Neural crest cell (in vitro differentiated cells): ENCODE data around the gene LRRC26. TPM values are rescaled to one million over a fixed set of nuclear protein-coding genes. Genes with fewer than 3 reads are reported as not detected.
A peak's percentile ranks its signal among the peaks of the same experiment; 100 is the strongest.

ENCODE experiments used
- DNase-seq: peaks from one replicate; pipeline ENCODE4 v3.0.0; 2021; ENCODE audit warnings: low read depth, mixed read lengths, low spot score
- H3K27ac Mint-ChIP-seq: one replicate; pipeline ENCODE4 v1.8.0; 2021; ENCODE audit warnings: mild to moderate bottlenecking, mixed read lengths; ENCODE audit not compliant: unreplicated experiment
- H3K27me3 Mint-ChIP-seq: 2 replicates; pipeline ENCODE4 v1.8.0; 2021; ENCODE audit warnings: low read depth, mild to moderate bottlenecking, mixed read lengths
- H3K36me3 Mint-ChIP-seq: 2 replicates; pipeline ENCODE4 v1.8.0; 2021; ENCODE audit warnings: low read depth, mild to moderate bottlenecking, mixed read lengths
- H3K4me1 Mint-ChIP-seq: 2 replicates; pipeline ENCODE4 v1.8.0; 2021; ENCODE audit warnings: mixed read lengths
- H3K4me3 Mint-ChIP-seq: one replicate; pipeline ENCODE4 v1.8.0; 2021; ENCODE audit warnings: mild to moderate bottlenecking, mixed read lengths
- H3K9me3 Mint-ChIP-seq: 2 replicates; pipeline ENCODE4 v1.8.0; 2021; ENCODE audit warnings: mixed read lengths
- CTCF ChIP-seq: fragments of 200-600 bp; sonication (generic); conservative IDR thresholded peaks from 2 replicates; pipeline ENCODE4 v1.5.0; 2021; ENCODE audit warnings: antibody characterized with exemption, mild to moderate bottlenecking
- total RNA-seq: library from RNA; stranded (reverse); gene quantifications from 2 replicates; pipeline ENCODE4 v1.2.1, GENCODE V29; 2021

The LRRC26 gene
- total RNA-seq, 1 donor from 2014 or later: 0.37 TPM

- H3K36me3 Mint-ChIP-seq: no peaks in the 10 kb centered on the region
- peaks cover 21% of the 10 kb centered on the region for H3K4me1 Mint-ChIP-seq
- H3K4me3 Mint-ChIP-seq: peak within 1 kb of the TSS; percentile 91
- no peak for TF ChIP-seq CTCF
- H3K27ac Mint-ChIP-seq: peak within 1 kb of the TSS; percentile 81
- no peaks in the 10 kb centered on the region for H3K9me3 Mint-ChIP-seq
- DNase-seq: peak; percentile 98
- no peaks in the 10 kb centered on the region for H3K27me3 Mint-ChIP-seq
Observed at GRCh38 chr9:137200311-137201204, 30.7 kb upstream of the LRRC26 start, which contains the start of gene TPRN. TSS of gene TPRN (minus strand) at chr9:137200741. CDS start at chr9:137200711, 30 bp downstream.

- DNase-seq: no peak
- H3K4me1 Mint-ChIP-seq: peaks cover 18% of the 10 kb centered on the region
- H3K27me3 Mint-ChIP-seq: no peaks in the 10 kb centered on the region
- H3K36me3 Mint-ChIP-seq: no peaks in the 10 kb centered on the region
- TF ChIP-seq CTCF: no peak
- H3K27ac Mint-ChIP-seq: no peak overlapping the region
- no peaks in the 10 kb centered on the region for H3K9me3 Mint-ChIP-seq
- H3K4me3 Mint-ChIP-seq: peak overlapping the region; percentile 91
Observed at GRCh38 chr9:137199411-137200121, 29.7 kb upstream of the LRRC26 start.

- H3K4me1 Mint-ChIP-seq: peaks cover 12% of the 10 kb centered on the region
- no peak for DNase-seq
- TF ChIP-seq CTCF: no peak
- no peak overlapping the region for H3K27ac Mint-ChIP-seq
- H3K4me3 Mint-ChIP-seq: peak overlapping the region; percentile 91
- H3K9me3 Mint-ChIP-seq: no peaks in the 10 kb centered on the region
- H3K36me3 Mint-ChIP-seq: no peaks in the 10 kb centered on the region
- no peaks in the 10 kb centered on the region for H3K27me3 Mint-ChIP-seq
Observed at GRCh38 chr9:137198902-137199283, 29.0 kb upstream of the LRRC26 start.

- H3K4me1 Mint-ChIP-seq: peaks cover 12% of the 10 kb centered on the region
- H3K27me3 Mint-ChIP-seq: no peaks in the 10 kb centered on the region
- peak overlapping the region; percentile 72 for H3K4me3 Mint-ChIP-seq
- no peaks in the 10 kb centered on the region for H3K36me3 Mint-ChIP-seq
- TF ChIP-seq CTCF: no peak
- no peaks in the 10 kb centered on the region for H3K9me3 Mint-ChIP-seq
- DNase-seq: no peak
- no peak overlapping the region for H3K27ac Mint-ChIP-seq
Observed at GRCh38 chr9:137198051-137198901, 28.4 kb upstream of the LRRC26 start.
